GM23338 (cell line): ENCODE measurements around the gene CMYA5. TPM values are rescaled to one million over a fixed set of nuclear protein-coding genes. Genes with fewer than 3 reads are reported as not detected.

Experiments used
- ATAC-seq: fragments of 200-7000 bp; cut with Tn5 transposase; 3 replicates; pipeline ENCODE4 v1.9.1; 2020
- DNase-seq: peaks from one replicate; pipeline ENCODE4 v3.0.0-alpha.2; 2015; ENCODE audit warnings: low spot score
- H2AFZ ChIP-seq: fragments of 200-600 bp; sonication (generic); 2 replicates; pipeline ENCODE4 v1.8.0; 2016; ENCODE audit warnings: antibody characterized with exemption, mild to moderate bottlenecking, moderate library complexity
- H3F3A ChIP-seq: fragments of 200-600 bp; sonication (generic); replicated peaks from 2 replicates; pipeline ENCODE4 v1.8.0; 2017; ENCODE audit warnings: antibody characterized with exemption, mixed run types, low read depth
- H3K27ac ChIP-seq: fragments of 200-600 bp; sonication (generic); 2 replicates; pipeline ENCODE4 v1.6.1; 2016; ENCODE audit warnings: low read depth
- H3K27me3 ChIP-seq: fragments of 200-600 bp; sonication (generic); 2 replicates; pipeline ENCODE4 v1.8.0; 2016; ENCODE audit warnings: mild to moderate bottlenecking, mixed run types, moderate library complexity; ENCODE audit not compliant: insufficient read depth
- H3K36me3 ChIP-seq: fragments of 200-600 bp; sonication (generic); 2 replicates; pipeline ENCODE4 v1.8.0; 2016; ENCODE audit warnings: mild to moderate bottlenecking; ENCODE audit not compliant: insufficient read depth
- H3K4me1 ChIP-seq: fragments of 200-600 bp; sonication (generic); 2 replicates; pipeline ENCODE4 v1.8.0; 2016; ENCODE audit warnings: mild to moderate bottlenecking, moderate library complexity; ENCODE audit not compliant: insufficient read depth
- H3K4me2 ChIP-seq: fragments of 200-600 bp; sonication (generic); 2 replicates; pipeline ENCODE4 v1.7.1; 2017; ENCODE audit warnings: mixed run types
- H3K4me3 ChIP-seq: fragments of 200-600 bp; sonication (generic); 2 replicates; pipeline ENCODE4 v1.6.1; 2016; ENCODE audit warnings: mixed run types
- H3K79me2 ChIP-seq: fragments of 200-600 bp; sonication (generic); replicated peaks from 2 replicates; pipeline ENCODE4 v1.8.0; 2017; ENCODE audit warnings: mild to moderate bottlenecking; ENCODE audit not compliant: insufficient read depth
- H3K9me2 ChIP-seq: fragments of 200-600 bp; sonication (generic); 2 replicates; pipeline ENCODE4 v1.8.0; 2017; ENCODE audit not compliant: insufficient read depth
- H4K20me1 ChIP-seq: fragments of 200-600 bp; sonication (generic); replicated peaks from 2 replicates; pipeline ENCODE4 v1.8.0; 2017; ENCODE audit warnings: mild to moderate bottlenecking; ENCODE audit not compliant: insufficient read depth
- H3K27ac Mint-ChIP-seq: 2 replicates; pipeline ENCODE4 v1.8.0; 2020; ENCODE audit warnings: inconsistent platforms, mild to moderate bottlenecking, moderate library complexity, mixed read lengths
- H3K27me3 Mint-ChIP-seq: 3 replicates; pipeline ENCODE4 v1.8.0; 2022; ENCODE audit warnings: low read depth, mild to moderate bottlenecking, moderate library complexity, mixed read lengths, inconsistent platforms; ENCODE audit not compliant: insufficient read depth, poor library complexity
- H3K36me3 Mint-ChIP-seq: 3 replicates; pipeline ENCODE4 v1.8.0; 2021; ENCODE audit warnings: low read depth, mild to moderate bottlenecking, inconsistent platforms, moderate library complexity, mixed read lengths
- H3K4me1 Mint-ChIP-seq: 3 replicates; pipeline ENCODE4 v1.8.0; 2020; ENCODE audit warnings: mild to moderate bottlenecking, inconsistent platforms, mixed read lengths
- H3K4me3 Mint-ChIP-seq: 3 replicates; pipeline ENCODE4 v1.8.0; 2021; ENCODE audit warnings: moderate library complexity, mild to moderate bottlenecking, inconsistent platforms, mixed read lengths
- H3K9me3 Mint-ChIP-seq: 3 replicates; pipeline ENCODE4 v1.8.0; 2020; ENCODE audit warnings: moderate library complexity, mild to moderate bottlenecking, inconsistent platforms, mixed read lengths
- CREB1 ChIP-seq: fragments of 250-450 bp; sonication (Bioruptor Pico); IDR thresholded peaks from 2 replicates; pipeline ENCODE4 v1.5.0; 2020; ENCODE audit warnings: low read depth, mild to moderate bottlenecking, moderate library complexity
- EZH2 ChIP-seq: fragments of 200-600 bp; sonication (generic); IDR thresholded peaks from one replicate; pipeline ENCODE4 v1.8.0; 2017; ENCODE audit warnings: antibody characterized with exemption, mild to moderate bottlenecking, low read depth; ENCODE audit not compliant: unreplicated experiment
- EZH2phosphoT487 ChIP-seq: fragments of 200-600 bp; sonication (generic); IDR thresholded peaks from one replicate; pipeline ENCODE4 v1.8.1; 2018; ENCODE audit warnings: antibody characterized with exemption; ENCODE audit not compliant: unreplicated experiment
- JUNB ChIP-seq: IDR thresholded peaks from one replicate; pipeline ENCODE4 v1.6.1; 2016; ENCODE audit warnings: antibody characterized with exemption; ENCODE audit not compliant: unreplicated experiment
- NANOG ChIP-seq: IDR thresholded peaks from 2 replicates; pipeline ENCODE4 v1.6.1; 2016; ENCODE audit warnings: antibody characterized with exemption, borderline replicate concordance
- POLR2AphosphoS5 ChIP-seq: IDR thresholded peaks from 2 replicates; pipeline ENCODE4 v1.6.1; 2016; ENCODE audit warnings: antibody characterized with exemption, low read depth
- STAT1 ChIP-seq: IDR thresholded peaks from one replicate; pipeline ENCODE4 v1.6.1; 2016; ENCODE audit warnings: antibody characterized with exemption; ENCODE audit not compliant: unreplicated experiment
- ZNF114 ChIP-seq: fragments of 250-450 bp; sonication (Bioruptor Pico); IDR thresholded peaks from 2 replicates; pipeline ENCODE4 v1.5.0; 2020; ENCODE audit warnings: mild to moderate bottlenecking, moderate library complexity
- ZNF331 ChIP-seq: fragments of 250-450 bp; sonication (Bioruptor Pico); IDR thresholded peaks from 2 replicates; pipeline ENCODE4 v1.5.0; 2020; ENCODE audit warnings: low read depth, mild to moderate bottlenecking, moderate library complexity
- polyA plus RNA-seq: library from polyadenylated mRNA; unstranded; fragments of >200 nt; fragmentation: Nextera tagmentation; extraction: Ambion mirVana; gene quantifications from 2 replicates; pipeline ENCODE4 v1.2.1, GENCODE V29; 2016
- total RNA-seq: library from RNA; depleted of rRNA; stranded (reverse); fragments of >200 nt; shearing (Covaris generic); gene quantifications from 2 replicates; pipeline ENCODE4 v1.2.3, GENCODE V29; 2014
- TF ChIP-seq, protein P1 (sequence below): fragments of 250-450 bp; sonication (Bioruptor Pico); IDR thresholded peaks from 2 replicates; pipeline ENCODE4 v1.5.0; 2020; ENCODE audit warnings: mild to moderate bottlenecking, moderate library complexity
- TF ChIP-seq, protein P2 (sequence below): IDR thresholded peaks from 2 replicates; pipeline ENCODE4 v1.6.1; 2016; ENCODE audit warnings: antibody characterized with exemption
- TF ChIP-seq, protein P3 (sequence below): IDR thresholded peaks from one replicate; pipeline ENCODE4 v1.6.1; 2018; ENCODE audit warnings: antibody characterized with exemption; ENCODE audit not compliant: unreplicated experiment
- TF ChIP-seq, protein P4 (sequence below), 2 experiments: fragments of 200-600 bp in 1 of 2; sonication (generic) in 1 of 2; conservative IDR thresholded peaks; 2 replicates each; pipeline versions ENCODE4 v1.5.1 to v1.6.1; 2016 to 2017; ENCODE audit warnings: antibody characterized with exemption in 2 of 2, low read depth in 2 of 2, mild to moderate bottlenecking in 2 of 2, moderate library complexity in 1 of 2

The CMYA5 gene
- total and polyA plus RNA-seq, 2 experiments from 2014 or later = 0.45 to 0.49 TPM

DNA sequence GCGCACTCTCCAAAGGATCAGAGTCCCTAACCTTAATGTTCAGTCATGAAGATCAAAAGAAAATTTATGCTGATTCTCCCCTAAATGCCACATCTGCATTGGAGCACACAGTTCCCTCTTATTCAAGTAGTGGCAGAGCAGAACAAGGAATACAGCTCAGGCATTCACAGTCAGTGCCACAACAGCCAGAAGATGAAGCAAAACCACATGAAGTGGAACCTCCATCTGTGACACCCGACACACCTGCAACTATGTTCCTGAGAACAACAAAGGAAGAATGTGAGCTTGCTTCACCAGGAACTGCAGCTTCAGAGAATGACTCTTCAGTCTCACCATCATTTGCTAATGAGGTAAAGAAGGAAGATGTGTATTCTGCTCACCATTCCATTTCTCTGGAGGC lies 40.0 kb downstream of the CMYA5 start:
- no peaks in the 10 kb centered on the region for H3K36me3 ChIP-seq
- no peaks in the 10 kb centered on the region for H3K9me3 Mint-ChIP-seq

More for the DNA sequence above, 40.0 kb downstream of the CMYA5 start:
- H3K4me2 ChIP-seq = no peak overlapping the region
- H3K9me2 ChIP-seq = peaks cover 5% of the 10 kb centered on the region; the same call in 1 of the 2 replicates
- H3K27ac ChIP-seq = no peak overlapping the region
- ATAC-seq (no peak), DNase-seq (no peak)
- H3K4me3 ChIP-seq = no peak overlapping the region
- H3K36me3 Mint-ChIP-seq = no peaks in the 10 kb centered on the region
- TF ChIP-seq STAT1 (no peak), EZH2 (no peak), ZNF331 (no peak), ZNF114 (no peak), EZH2phosphoT487 (no peak), POLR2AphosphoS5 (no peak), NANOG (no peak), CREB1 (no peak), JUNB (no peak)
- TF ChIP-seq, protein P1, sequence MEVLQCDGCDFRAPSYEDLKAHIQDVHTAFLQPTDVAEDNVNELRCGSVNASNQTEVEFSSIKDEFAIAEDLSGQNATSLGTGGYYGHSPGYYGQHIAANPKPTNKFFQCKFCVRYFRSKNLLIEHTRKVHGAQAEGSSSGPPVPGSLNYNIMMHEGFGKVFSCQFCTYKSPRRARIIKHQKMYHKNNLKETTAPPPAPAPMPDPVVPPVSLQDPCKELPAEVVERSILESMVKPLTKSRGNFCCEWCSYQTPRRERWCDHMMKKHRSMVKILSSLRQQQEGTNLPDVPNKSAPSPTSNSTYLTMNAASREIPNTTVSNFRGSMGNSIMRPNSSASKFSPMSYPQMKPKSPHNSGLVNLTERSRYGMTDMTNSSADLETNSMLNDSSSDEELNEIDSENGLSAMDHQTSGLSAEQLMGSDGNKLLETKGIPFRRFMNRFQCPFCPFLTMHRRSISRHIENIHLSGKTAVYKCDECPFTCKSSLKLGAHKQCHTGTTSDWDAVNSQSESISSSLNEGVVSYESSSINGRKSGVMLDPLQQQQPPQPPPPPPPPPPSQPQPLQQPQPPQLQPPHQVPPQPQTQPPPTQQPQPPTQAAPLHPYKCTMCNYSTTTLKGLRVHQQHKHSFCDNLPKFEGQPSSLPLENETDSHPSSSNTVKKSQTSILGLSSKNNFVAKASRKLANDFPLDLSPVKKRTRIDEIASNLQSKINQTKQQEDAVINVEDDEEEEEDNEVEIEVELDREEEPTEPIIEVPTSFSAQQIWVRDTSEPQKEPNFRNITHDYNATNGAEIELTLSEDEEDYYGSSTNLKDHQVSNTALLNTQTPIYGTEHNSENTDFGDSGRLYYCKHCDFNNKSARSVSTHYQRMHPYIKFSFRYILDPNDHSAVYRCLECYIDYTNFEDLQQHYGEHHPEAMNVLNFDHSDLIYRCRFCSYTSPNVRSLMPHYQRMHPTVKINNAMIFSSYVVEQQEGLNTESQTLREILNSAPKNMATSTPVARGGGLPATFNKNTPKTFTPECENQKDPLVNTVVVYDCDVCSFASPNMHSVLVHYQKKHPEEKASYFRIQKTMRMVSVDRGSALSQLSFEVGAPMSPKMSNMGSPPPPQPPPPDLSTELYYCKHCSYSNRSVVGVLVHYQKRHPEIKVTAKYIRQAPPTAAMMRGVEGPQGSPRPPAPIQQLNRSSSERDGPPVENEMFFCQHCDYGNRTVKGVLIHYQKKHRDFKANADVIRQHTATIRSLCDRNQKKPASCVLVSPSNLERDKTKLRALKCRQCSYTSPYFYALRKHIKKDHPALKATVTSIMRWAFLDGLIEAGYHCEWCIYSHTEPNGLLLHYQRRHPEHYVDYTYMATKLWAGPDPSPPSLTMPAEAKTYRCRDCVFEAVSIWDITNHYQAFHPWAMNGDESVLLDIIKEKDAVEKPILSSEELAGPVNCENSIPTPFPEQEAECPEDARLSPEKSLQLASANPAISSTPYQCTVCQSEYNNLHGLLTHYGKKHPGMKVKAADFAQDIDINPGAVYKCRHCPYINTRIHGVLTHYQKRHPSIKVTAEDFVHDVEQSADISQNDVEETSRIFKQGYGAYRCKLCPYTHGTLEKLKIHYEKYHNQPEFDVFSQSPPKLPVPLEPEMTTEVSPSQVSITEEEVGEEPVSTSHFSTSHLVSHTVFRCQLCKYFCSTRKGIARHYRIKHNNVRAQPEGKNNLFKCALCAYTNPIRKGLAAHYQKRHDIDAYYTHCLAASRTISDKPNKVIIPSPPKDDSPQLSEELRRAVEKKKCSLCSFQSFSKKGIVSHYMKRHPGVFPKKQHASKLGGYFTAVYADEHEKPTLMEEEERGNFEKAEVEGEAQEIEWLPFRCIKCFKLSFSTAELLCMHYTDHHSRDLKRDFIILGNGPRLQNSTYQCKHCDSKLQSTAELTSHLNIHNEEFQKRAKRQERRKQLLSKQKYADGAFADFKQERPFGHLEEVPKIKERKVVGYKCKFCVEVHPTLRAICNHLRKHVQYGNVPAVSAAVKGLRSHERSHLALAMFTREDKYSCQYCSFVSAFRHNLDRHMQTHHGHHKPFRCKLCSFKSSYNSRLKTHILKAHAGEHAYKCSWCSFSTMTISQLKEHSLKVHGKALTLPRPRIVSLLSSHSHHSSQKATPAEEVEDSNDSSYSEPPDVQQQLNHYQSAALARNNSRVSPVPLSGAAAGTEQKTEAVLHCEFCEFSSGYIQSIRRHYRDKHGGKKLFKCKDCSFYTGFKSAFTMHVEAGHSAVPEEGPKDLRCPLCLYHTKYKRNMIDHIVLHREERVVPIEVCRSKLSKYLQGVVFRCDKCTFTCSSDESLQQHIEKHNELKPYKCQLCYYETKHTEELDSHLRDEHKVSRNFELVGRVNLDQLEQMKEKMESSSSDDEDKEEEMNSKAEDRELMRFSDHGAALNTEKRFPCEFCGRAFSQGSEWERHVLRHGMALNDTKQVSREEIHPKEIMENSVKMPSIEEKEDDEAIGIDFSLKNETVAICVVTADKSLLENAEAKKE (CRISPR knock-in tag) = no peak
- TF ChIP-seq, protein P2, sequence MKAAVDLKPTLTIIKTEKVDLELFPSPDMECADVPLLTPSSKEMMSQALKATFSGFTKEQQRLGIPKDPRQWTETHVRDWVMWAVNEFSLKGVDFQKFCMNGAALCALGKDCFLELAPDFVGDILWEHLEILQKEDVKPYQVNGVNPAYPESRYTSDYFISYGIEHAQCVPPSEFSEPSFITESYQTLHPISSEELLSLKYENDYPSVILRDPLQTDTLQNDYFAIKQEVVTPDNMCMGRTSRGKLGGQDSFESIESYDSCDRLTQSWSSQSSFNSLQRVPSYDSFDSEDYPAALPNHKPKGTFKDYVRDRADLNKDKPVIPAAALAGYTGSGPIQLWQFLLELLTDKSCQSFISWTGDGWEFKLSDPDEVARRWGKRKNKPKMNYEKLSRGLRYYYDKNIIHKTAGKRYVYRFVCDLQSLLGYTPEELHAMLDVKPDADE = no peak
- TF ChIP-seq, protein P3, sequence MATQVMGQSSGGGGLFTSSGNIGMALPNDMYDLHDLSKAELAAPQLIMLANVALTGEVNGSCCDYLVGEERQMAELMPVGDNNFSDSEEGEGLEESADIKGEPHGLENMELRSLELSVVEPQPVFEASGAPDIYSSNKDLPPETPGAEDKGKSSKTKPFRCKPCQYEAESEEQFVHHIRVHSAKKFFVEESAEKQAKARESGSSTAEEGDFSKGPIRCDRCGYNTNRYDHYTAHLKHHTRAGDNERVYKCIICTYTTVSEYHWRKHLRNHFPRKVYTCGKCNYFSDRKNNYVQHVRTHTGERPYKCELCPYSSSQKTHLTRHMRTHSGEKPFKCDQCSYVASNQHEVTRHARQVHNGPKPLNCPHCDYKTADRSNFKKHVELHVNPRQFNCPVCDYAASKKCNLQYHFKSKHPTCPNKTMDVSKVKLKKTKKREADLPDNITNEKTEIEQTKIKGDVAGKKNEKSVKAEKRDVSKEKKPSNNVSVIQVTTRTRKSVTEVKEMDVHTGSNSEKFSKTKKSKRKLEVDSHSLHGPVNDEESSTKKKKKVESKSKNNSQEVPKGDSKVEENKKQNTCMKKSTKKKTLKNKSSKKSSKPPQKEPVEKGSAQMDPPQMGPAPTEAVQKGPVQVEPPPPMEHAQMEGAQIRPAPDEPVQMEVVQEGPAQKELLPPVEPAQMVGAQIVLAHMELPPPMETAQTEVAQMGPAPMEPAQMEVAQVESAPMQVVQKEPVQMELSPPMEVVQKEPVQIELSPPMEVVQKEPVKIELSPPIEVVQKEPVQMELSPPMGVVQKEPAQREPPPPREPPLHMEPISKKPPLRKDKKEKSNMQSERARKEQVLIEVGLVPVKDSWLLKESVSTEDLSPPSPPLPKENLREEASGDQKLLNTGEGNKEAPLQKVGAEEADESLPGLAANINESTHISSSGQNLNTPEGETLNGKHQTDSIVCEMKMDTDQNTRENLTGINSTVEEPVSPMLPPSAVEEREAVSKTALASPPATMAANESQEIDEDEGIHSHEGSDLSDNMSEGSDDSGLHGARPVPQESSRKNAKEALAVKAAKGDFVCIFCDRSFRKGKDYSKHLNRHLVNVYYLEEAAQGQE = no peak
- TF ChIP-seq, protein P4, sequence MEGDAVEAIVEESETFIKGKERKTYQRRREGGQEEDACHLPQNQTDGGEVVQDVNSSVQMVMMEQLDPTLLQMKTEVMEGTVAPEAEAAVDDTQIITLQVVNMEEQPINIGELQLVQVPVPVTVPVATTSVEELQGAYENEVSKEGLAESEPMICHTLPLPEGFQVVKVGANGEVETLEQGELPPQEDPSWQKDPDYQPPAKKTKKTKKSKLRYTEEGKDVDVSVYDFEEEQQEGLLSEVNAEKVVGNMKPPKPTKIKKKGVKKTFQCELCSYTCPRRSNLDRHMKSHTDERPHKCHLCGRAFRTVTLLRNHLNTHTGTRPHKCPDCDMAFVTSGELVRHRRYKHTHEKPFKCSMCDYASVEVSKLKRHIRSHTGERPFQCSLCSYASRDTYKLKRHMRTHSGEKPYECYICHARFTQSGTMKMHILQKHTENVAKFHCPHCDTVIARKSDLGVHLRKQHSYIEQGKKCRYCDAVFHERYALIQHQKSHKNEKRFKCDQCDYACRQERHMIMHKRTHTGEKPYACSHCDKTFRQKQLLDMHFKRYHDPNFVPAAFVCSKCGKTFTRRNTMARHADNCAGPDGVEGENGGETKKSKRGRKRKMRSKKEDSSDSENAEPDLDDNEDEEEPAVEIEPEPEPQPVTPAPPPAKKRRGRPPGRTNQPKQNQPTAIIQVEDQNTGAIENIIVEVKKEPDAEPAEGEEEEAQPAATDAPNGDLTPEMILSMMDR (conservative IDR thresholded peaks at IDR 0.05; ENCODE audit: low read depth in 2 of 2) = no peak
- H3K4me1 ChIP-seq = no peaks in the 10 kb centered on the region
- H3F3A ChIP-seq = no peaks in the 10 kb centered on the region
- H3K27ac Mint-ChIP-seq = no peak overlapping the region
- H2AFZ ChIP-seq = no peak overlapping the region
- no peaks in the 10 kb centered on the region; the same call in 2 of the 3 replicates for H3K4me1 Mint-ChIP-seq
- no peaks in the 10 kb centered on the region for H3K27me3 ChIP-seq
- H3K4me3 Mint-ChIP-seq = no peak overlapping the region
- peaks cover 11% of the 10 kb centered on the region for H3K27me3 Mint-ChIP-seq
- no peaks in the 10 kb centered on the region for H3K79me2 ChIP-seq
- H4K20me1 ChIP-seq = no peaks in the 10 kb centered on the region
